ENCODE measurements around the gene SH3GL2.

SH3GL2 gene

GRCh38 chr9:17810728-17811571 is 232.1 kb downstream of the SH3GL2 start:
- peak; percentile 18 for DNase-seq (ENCODE audit: low spot score)

GRCh38 chr9:17813798-17814197 is 234.9 kb downstream of the SH3GL2 start:
- DNase-seq (ENCODE audit: low spot score) = no peak

GRCh38 chr9:17816431-17817027 is 237.7 kb downstream of the SH3GL2 start:
- no peak for DNase-seq (ENCODE audit: low spot score)

GRCh38 chr9:17824191-17824590 is 245.3 kb downstream of the SH3GL2 start:
- DNase-seq (ENCODE audit: low spot score) = peak; percentile 77

GRCh38 chr9:17824616-17825264 is 245.9 kb downstream of the SH3GL2 start:
- no peak for DNase-seq (ENCODE audit: low spot score)

- no peak for DNase-seq (ENCODE audit: low spot score)
Measured at GRCh38 chr9:17825265-17825659, 246.4 kb downstream of the SH3GL2 start.

- no peak for DNase-seq (ENCODE audit: low spot score)
Measured at GRCh38 chr9:17829064-17829463, 250.2 kb downstream of the SH3GL2 start.

- DNase-seq (ENCODE audit: low spot score) = no peak
Measured at GRCh38 chr9:17829812-17830385, 251.0 kb downstream of the SH3GL2 start.

- DNase-seq (ENCODE audit: low spot score) = no peak
Measured at GRCh38 chr9:17832812-17833211, 253.9 kb downstream of the SH3GL2 start.

GRCh38 chr9:17833846-17834245 is 255.0 kb downstream of the SH3GL2 start:
- no peak for DNase-seq (ENCODE audit: low spot score)

- no peak for DNase-seq (ENCODE audit: low spot score)
Measured at GRCh38 chr9:17837965-17838364, 259.1 kb downstream of the SH3GL2 start.

- DNase-seq (ENCODE audit: low spot score) = no peak
Measured at GRCh38 chr9:17839776-17840175, 260.9 kb downstream of the SH3GL2 start.

- DNase-seq (ENCODE audit: low spot score) = no peak
Measured at GRCh38 chr9:17843236-17843635, 264.4 kb downstream of the SH3GL2 start.
